ENCODE measurements around the gene TK2. TPM values are rescaled to one million over a fixed set of nuclear protein-coding genes. Genes with fewer than 3 reads are reported as not detected.

The TK2 gene
- total RNA-seq, 1 donor from 2014 or later = 38.4 TPM

DNA sequence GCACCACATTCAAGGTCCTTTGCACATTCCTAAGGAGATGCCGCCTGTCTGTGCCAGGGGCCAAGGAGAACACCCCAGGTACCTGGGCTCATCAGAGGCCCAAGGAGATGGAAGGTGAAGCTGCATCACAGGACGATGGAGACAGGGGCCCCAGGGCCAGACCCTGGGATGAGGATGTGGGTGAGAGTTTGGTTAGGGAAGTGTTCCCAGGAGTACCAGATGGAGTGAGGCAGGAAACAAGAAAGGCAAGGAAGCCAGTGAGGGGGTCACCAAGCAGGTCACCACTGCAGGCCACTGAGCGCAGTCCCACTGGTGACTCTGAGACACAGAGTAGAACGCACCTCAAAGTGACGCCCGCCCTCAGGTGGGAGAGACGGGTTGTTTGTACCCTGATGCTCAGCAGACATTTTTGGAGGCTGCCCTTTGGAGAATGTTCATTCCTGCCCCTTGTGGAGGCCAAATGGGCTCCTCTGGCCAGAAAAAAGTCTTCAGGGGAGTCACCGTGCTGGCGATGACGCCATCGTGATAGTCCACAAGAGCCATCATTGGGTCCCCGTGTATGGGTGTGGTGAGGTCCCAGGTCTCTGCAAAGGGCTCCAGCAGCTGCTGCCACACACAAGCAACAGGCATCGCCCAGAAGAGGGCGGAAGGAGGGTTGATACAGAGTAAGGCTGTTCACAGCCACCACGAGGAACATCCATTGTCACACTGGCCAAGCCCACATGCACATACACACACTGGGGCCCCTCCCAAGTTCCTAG, 65.3 kb downstream of the TK2 start:
- no peak for DNase-seq (ENCODE audit: low read depth, low spot score)

DNA sequence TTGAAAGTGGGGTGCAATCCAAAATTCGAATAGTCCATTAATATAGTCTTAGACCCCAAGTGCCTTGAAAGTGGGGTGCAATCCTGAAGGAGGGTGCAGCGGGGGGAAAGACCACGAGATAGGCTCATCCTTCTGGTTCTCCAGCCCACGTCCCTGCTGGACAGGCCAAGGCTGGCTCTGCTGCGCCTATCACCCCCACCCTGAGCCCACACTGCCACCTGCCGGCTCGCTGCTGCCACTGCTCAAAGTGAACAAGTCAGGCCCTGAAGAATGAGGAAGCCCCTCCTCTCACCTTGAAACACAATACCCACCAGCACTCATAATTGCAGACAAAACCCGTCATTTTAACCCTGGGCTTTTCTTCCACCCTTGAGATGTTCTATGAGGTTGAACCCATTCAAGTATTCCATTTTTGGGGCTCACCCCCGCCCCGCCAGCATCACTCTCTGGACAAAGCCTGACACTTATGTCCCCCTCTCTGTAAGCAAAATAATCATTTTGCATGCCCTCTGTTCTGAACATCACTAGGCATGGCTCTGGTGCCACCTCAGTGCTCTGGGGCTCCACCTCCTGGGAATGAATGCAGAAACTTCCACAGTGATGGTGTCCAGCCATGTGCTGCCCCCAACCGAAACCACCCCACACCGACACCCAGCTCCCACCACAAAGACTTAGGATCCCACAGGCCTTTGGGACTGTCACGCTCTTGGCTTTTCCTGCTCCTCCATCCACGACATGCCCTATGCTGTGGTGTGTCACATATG, 66.1 kb downstream of the TK2 start:
- DNase-seq (ENCODE audit: low read depth, low spot score) = peak; percentile 26

DNA sequence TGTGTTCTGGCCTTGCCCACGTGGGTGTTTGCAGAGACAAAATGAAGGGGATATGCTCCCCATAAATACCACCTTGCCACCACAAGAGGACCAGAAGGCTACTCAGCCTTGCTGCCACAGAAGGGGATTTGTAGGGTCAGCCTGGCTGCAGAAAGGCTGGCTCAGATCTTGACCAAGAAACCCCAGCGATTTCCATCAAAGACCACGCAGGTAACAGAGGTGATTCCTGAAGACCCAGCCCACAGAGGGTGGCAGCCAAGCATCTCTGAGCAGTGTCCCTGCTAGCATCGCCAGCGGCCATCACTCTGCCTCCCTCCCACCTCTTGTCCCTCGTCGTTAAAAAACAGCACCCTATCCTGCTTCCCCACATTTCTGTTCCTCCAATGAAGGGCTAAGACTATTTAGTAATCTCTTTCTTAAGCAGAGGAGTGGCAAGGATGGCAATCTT, 68.0 kb downstream of the TK2 start:
- DNase-seq (ENCODE audit: low read depth, low spot score) = no peak

DNA sequence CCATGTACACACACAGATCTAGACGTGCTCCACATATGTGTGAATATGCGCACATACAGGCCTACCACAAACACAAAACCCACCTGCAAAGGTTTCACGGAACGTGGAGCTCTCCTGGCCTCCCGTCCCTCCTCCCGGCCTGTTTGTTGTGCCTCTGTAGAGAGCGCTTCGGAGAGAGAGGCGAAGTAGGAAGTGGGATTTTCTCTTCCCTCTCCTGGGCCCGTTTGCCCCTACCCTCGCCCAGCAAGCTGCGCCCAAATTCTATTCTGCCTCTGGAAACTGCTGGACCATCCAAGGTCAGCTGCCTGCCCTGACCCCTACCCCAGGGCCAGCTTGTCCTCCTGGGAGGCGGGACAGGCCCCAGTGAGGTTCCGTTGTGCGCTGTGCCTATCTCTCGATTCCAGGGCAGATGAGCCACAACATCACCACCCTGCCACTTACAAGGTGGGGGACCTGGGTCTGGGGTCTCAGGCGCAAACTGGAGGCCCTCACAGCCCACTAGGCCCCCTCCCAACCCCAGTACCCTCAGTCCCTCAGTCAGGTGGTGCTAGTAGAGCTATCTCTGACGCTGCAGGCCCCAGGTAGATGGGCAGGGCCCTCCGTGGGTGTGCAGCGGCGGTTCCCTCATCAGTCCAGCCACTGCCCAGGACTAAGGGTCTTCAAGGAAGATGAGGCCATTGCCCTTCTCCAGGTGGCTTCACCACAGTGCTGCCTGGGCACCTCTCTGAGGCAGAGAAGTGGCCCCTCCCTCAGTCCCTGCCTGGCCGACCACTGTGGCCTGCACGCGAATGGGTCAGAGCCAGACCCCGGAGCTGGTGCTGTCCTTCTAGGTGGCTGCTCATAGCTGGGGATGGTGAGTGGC, 68.6 kb downstream of the TK2 start:
- DNase-seq (ENCODE audit: low read depth, low spot score) = no peak

DNA sequence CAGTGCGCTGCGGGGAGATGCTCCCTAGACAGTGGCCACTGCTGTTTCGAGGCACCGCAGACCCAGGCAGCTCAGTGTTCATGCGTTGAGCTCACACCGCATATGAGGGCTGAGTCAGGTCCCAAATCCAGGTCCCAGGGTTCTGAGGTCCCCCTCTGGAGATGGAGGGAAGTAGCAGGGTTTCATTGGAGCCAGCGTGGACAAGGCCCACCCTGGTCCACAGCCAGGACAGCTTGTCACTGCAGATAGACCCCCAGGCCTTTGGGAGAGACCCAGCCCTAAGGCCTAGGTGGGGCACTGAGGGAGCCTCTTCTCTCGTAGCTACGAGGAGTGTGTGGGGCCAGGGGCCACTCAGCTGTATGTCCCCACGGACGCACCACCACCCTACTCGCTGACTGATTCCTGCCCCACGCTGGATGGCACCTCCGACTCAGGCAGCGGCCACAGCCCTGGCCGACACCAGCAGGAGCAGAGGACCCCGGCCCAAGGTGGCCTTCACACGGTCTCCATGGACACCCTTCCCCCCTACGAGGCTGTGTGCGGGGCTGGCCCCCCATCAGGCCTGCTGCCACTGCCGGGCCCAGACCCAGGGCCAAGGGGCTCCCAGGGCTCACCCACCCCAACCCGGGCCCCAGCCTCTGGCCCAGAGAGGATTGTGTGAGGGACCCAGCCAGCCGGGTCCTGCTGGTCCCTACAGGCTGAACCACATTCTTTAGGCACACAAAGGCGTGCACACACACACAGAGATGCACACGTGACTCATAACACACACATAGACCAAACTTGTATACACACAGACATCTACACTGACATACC, 69.4 kb downstream of the TK2 start:
- no peak for DNase-seq (ENCODE audit: low read depth, low spot score)

DNA sequence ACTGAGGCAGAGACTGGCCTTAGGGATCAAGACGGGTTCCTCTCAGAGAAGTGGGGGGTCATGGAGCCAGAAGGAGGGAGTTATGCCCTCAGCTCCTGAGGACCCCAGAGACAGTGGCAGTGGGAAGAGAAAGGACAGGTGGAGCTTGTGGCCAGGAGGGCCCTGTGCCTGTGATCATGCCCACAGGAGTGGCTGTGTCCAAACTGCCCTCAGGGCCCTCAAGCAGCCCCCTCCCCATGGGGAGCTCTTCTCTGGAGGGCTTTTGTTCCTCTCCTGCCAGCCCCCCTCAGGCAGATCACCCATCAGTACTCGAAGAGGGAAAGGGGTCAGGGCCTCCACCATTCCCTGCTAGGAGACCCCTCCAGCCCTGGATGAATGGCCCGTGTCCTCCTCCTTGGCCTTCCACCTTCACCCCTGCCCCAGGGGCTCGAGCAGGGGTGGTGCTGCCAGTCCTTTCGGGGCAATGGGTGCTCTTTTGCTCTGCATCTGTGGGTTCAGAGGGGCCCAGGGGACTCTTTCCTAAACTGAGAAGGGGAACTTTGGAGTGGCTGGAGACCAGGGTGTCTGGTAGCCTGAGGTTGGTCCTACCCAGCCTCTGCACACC, 70.2 kb downstream of the TK2 start:
- no peak for DNase-seq (ENCODE audit: low read depth, low spot score)

- DNase-seq (ENCODE audit: low read depth, low spot score) = no peak
These were observed 71.0 kb downstream of the TK2 start for GRCh38 chr16:66478733-66479511.

GRCh38 chr16:66477028-66477515, 72.8 kb downstream of the TK2 start:
- DNase-seq (ENCODE audit: low read depth, low spot score) = no peak

- DNase-seq (ENCODE audit: low read depth, low spot score) = no peak
These were observed 73.4 kb downstream of the TK2 start for GRCh38 chr16:66476328-66477027.

DNA sequence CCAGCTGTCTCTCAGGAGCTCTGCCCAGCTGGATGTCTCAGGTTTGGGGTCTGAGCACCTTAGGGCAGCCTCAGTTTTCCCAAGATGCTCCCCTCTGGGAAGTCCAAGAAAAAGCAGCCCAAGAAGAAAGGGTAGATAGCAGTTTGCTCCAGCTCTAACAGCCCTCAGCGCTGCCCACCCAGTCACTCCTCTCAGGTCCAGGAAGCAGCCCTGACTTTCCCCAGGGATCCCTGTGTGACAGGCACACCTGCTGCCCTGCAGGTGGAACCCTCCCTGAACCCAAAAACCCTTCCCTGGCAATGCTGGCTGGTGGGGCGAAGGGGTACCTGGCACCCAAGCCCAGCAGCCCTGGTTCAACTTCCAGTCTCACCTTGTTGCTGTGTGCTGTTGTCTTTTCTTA, 74.7 kb downstream of the TK2 start:
- no peak for DNase-seq (ENCODE audit: low read depth, low spot score)

GRCh38 chr16:66474750-66475199, 75.1 kb downstream of the TK2 start:
- no peak for DNase-seq (ENCODE audit: low read depth, low spot score)

DNA sequence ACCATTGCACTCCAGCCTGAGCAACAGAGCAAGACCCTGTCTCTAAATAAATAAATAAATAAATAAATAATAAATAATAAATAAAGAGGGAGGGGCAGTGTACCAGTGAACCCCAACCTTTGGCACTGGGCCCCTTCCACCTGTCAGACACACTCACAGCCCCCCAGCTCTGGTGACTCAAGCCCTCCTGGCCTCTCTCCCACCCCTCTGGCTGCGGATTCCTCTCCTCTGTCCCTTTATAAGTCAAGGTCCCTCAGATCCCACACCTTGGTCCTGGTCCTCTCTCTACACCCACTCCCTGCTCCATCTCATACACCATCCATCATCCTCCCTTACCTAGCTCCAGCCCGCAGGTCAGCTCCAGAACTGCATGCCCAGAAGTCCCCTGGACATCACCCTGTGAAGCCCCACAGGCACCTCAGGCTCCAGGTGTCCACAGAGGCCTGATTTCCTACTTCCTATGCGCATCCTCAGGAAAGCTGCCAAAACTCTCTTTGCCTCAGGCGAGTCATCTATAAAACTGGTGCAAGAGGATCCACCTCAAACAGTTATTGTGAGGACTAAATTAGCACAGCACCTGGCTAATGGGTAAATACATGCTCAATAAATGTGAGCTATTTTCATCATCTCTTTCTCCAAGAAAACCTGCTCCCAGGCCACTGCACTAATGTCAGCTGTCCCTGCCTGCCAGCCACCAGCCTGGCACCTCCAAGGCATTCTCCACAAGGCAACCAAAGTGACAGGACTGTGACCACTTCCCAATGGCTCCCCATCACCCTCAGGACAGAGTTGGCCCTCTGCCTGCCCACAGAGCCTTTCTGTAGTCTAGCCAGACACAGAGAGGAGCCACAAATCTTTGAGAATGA, 76.0 kb downstream of the TK2 start:
- DNase-seq (ENCODE audit: low read depth, low spot score) = no peak

DNA sequence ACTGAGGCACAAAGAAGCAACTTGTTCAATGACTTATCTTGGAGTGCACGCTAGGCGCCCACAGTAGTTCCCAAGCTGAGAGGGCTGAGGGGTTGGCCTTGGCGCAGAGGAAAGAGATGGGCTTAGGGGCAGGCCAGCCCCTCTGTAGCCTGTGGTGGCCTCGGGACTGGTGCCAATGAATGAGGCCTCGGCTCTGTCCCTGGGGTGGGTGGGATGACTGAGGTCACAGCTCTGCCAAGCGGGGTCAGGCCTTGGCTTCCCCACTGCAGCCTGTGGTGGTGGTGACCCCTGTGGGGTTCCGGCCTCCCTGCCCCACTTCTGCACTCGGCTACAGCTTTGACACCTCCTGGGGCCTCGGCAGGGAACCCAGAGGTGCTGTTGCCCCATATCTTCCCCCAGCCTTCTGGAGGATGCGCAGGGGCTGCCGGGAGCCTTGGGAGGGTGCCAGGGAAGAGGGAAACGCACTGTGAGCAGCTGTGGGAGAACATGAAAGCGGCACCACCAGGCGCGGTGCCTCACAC, 76.8 kb downstream of the TK2 start:
- DNase-seq (ENCODE audit: low read depth, low spot score) = no peak

DNA sequence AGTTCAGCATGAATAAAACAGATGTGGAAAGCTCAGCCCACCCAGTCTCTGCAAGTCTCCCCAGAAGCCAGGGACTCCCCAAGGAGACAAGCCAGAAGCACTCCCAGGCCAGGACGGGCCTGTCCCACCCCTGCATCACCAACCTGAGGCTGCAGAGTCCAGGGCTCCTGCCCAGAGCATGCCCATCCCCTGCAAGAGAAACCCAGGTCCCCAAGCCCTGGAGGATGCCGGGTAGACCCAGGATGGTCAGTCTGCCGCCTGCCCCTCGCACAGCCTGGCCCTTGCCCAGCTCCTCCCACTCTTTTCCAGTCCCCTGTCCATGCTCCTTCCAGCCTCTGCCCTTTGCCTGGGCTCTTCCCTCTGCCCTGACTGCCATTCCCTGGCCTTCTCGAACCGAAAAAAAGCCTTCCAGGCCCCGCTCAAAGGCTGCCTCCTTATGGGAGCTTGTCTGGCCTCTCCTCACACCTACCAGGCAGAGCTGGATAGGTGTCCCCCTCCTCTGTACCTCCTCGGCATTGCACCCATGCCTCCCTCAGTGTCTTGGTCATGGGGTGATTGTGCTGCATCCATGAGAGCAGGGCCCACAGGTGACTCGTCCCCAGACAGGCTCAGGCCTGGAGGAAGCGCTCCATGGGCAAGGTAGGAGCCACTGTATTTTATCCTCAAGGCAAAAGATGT, 78.1 kb downstream of the TK2 start:
- no peak for DNase-seq (ENCODE audit: low read depth, low spot score)

DNA sequence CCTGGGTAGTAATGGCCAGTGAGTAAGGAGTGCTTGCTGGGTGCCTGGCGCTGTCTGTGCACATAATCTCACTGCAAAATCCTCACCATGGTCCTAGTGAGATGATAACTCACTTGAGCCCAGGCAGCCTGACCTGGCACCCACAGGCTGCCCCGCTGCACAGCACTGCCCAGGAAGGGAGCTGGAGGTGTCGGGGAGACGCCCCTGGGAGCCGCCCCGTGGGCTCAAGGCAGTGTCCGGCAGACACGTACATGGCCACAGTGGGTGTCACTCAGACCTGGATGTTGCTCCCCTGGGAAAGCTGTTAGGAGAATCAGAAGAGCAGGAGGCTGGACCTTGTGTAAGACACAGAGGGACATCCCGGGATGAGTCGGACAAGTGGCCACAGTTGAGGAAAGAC, 78.7 kb downstream of the TK2 start:
- no peak for DNase-seq (ENCODE audit: low read depth, low spot score)

- DNase-seq (ENCODE audit: low read depth, low spot score) = no peak
These were observed 79.4 kb downstream of the TK2 start for GRCh38 chr16:66470556-66470955.

DNA sequence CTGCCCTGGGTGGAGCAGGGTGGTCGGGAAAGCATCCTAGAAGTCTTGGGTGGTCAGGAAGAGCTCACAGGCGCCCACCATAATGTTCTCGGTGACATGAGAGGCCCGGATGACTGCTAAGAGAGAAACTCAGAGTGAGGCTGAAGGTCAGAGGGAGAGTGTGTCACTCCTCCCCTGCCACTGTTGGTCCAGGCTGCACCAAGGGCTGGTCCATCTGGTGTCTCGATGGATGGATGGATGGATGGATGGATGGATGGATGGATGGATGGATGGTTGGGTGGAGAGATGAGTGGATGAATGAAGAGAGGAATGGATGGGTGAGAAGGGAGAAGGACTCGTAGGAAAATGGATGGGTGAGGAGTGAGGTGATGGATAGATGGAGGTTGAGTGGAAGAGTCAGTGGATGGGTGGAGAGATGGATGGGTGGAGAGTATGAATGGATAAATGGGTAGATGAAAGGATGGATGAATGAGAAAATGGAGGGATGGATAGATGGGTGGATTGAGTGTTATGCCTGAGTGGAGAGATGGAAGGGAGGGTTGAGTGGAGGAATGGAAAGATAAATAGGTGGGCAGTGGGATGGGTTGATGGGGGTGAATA, 79.9 kb downstream of the TK2 start:
- DNase-seq (ENCODE audit: low read depth, low spot score) = no peak

Measured in pulmonary artery endothelial cell (primary cell).